Measurements from ENCODE around the gene PTPRE.

DNA sequence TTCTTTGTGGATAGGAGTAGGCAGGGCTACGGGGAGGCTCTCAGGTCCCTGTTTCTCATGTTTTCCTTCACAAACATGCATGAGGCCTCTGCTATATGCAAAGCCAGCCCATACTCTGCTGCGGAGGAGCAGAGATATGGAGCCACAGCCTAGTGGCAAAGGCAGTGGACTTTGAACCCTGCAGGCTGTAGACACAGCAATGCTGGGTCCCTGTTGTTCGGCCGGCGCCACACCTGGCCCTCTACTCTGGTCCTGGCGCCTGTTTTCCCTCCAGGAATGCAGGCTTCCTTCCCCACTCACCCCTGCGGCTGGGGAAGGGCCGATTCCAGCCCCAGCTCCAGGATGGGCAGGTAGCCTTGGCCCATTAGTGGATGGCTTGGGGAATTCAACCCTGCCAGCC, 25.6 kb upstream of the PTPRE start:
- TF ChIP-seq POLR2A (IDR thresholded peaks at IDR 0.05; ENCODE audit: low read depth, low read length): no peak
- no peak for TF ChIP-seq POLR2AphosphoS5 (IDR thresholded peaks at IDR 0.05; ENCODE audit: low read depth, low read length)
- TF ChIP-seq TAF1 (IDR thresholded peaks at IDR 0.05; ENCODE audit: borderline replicate concordance, low read depth, low read length): no peak
